Upper lobe of left lung (tissue), 4 donors: ENCODE data around the gene PRKG1.

ENCODE experiments used
- CTCF ChIP-seq, 6 experiments: fragments of 450-650 bp in 4 of 6; fragments of 200-600 bp in 2 of 6; sonication (generic) in 2 of 6; IDR thresholded peaks; one replicate each; pipeline ENCODE4 v1.5.1; 2016 to 2019; ENCODE audit warnings: antibody characterized with exemption in 6 of 6
- POLR2A ChIP-seq, 4 donors: fragments of 450-650 bp; IDR thresholded peaks; one replicate each; pipeline ENCODE4 v1.5.1; 2016 to 2017; ENCODE audit warnings: antibody characterized with exemption in 4 of 4, mild to moderate bottlenecking in 2 of 4

- TF ChIP-seq CTCF (IDR thresholded peaks at IDR 0.05) (no peak), POLR2A (IDR thresholded peaks at IDR 0.05) (no peak)
These were observed 478.6 kb downstream of the PRKG1 start for GRCh38 chr10:51552879-51553278.
